ENCODE results near the gene PARP9.
"Not testable (repeated sequence)": the region's sequence is repeated elsewhere in the genome, so short reads cannot be mapped to it uniquely, and the experiment has no call there.

Gene PARP9

DNA sequence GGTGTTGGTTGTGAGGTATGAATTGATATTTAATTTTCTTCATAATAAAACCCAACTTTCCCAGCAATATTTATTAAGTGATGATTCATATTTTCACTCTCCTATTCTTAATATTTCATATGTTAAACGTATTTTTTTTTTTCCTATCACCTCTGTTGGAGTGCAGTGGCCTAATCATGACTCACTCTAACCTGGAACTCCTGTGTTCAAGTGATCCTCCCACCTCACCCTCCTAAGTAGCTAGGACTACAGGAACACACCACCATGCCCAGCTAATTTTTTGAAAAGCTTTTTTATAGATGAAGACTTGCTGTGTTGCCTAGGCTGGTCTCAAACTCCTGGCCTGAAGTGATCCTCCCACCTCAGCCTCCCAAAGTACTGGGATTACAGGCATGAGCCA, 22.0 kb upstream of the PARP9 start:
- H3K9me3 ChIP-seq (ENCODE audit: control insufficient read depth, insufficient read depth, low read length) = peaks cover 19% of the 10 kb centered on the region
- H3K36me3 ChIP-seq (ENCODE audit: insufficient read depth, low read length) = no peaks in the 10 kb centered on the region
- no peaks in the 10 kb centered on the region for H3K4me1 ChIP-seq (ENCODE audit: insufficient read depth, low read length)
- no peak overlapping the region for H3K9ac ChIP-seq (ENCODE audit: low read depth, low read length)

- no peak overlapping the region for H3K9ac ChIP-seq (ENCODE audit: low read depth, low read length)
- H3K36me3 ChIP-seq (ENCODE audit: insufficient read depth, low read length) = no peaks in the 10 kb centered on the region
- H3K4me1 ChIP-seq (ENCODE audit: insufficient read depth, low read length) = no peaks in the 10 kb centered on the region
- peaks cover 19% of the 10 kb centered on the region for H3K9me3 ChIP-seq (ENCODE audit: control insufficient read depth, insufficient read depth, low read length)
These were observed 18.3 kb upstream of the PARP9 start for GRCh38 chr3:122582390-122582789.

DNA sequence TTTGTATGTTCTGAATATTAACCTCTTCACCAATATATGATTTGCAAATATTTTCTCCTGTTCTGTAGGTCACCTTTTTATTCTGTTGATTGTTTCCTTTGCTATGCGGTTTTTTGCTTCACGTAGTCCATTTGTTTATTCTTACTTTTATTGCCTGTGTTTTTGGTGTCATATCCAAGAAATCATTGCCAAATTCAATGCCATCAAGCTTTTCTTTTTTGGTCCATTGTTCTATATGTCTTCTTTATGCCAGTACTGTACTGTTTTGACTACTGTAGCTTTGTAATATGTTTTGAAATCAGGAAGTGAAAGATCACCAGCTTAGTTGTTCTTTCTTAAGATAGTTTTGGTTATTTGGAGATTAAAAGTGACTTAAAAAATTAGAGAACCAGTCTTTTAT, 17.5 kb upstream of the PARP9 start:
- peaks cover 16% of the 10 kb centered on the region for H3K9me3 ChIP-seq (ENCODE audit: control insufficient read depth, insufficient read depth, low read length)
- H3K4me1 ChIP-seq (ENCODE audit: insufficient read depth, low read length) = no peaks in the 10 kb centered on the region
- no peak overlapping the region for H3K9ac ChIP-seq (ENCODE audit: low read depth, low read length)
- H3K36me3 ChIP-seq (ENCODE audit: insufficient read depth, low read length) = no peaks in the 10 kb centered on the region

- H3K9me3 ChIP-seq (ENCODE audit: control insufficient read depth, insufficient read depth, low read length) = peaks cover 16% of the 10 kb centered on the region
- no peaks in the 10 kb centered on the region; the same call in 1 of the 2 replicates for H3K4me1 ChIP-seq (ENCODE audit: insufficient read depth, low read length)
- H3K36me3 ChIP-seq (ENCODE audit: insufficient read depth, low read length) = no peaks in the 10 kb centered on the region
- H3K9ac ChIP-seq (ENCODE audit: low read depth, low read length) = no peak overlapping the region
These were observed 16.4 kb upstream of the PARP9 start for GRCh38 chr3:122580470-122580869.

GRCh38 chr3:122578069-122578740, 14.1 kb upstream of the PARP9 start:
- Histone ChIP-seq H3K9me3 (ENCODE audit: control insufficient read depth, insufficient read depth, low read length) (peaks cover 7% of the 10 kb centered on the region), H3K36me3 (ENCODE audit: insufficient read depth, low read length) (no peaks in the 10 kb centered on the region), H3K9ac (ENCODE audit: low read depth, low read length) (peak overlapping the region; percentile 44; the same call in 1 of the 2 replicates), H3K4me1 (ENCODE audit: insufficient read depth, low read length) (peaks cover 4% of the 10 kb centered on the region)

DNA sequence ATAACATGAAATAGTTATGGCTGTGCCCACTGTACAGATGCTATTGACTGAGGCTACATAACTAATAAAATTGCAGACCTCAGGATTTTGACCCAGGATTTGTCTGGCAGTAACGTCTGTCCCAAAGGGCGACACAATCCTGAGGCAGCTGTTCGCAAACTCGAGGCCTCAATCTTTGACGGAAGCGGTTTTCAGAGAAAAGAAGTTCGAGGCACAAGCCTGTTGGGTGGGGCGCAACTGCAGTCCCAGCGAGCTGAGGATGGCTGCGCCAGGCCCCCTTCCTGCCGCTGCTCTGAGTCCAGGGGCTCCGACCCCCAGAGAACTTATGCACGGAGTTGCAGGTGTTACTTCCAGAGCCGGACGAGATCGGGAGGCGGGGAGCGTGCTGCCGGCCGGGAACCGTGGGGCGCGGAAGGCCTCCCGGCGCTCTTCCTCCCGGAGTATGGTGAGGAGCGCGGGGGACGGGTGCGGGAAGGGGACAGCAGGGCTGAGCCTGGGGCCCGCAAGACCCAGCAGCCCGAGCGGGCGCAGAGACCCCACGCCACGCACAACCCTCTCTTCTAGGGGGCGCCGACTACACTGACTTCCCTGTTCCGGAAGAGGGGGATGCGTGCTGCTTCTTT, 13.4 kb upstream of the PARP9 start, which contains the start of gene PARP15:
PARP15 (plus strand) TSS at position 242 of the 623 bp plus-strand sequence; CDS start at position 260, 18 bp downstream.
- Histone ChIP-seq H3K9ac (ENCODE audit: low read depth, low read length) (peak within 1 kb of the TSS; percentile 44; the same call in 1 of the 2 replicates), H3K4me1 (ENCODE audit: insufficient read depth, low read length) (peaks cover 8% of the 10 kb centered on the region), H3K9me3 (ENCODE audit: control insufficient read depth, insufficient read depth, low read length) (peaks cover 7% of the 10 kb centered on the region), H3K36me3 (ENCODE audit: insufficient read depth, low read length) (no peaks in the 10 kb centered on the region)

- Histone ChIP-seq H3K9me3 (ENCODE audit: control insufficient read depth, insufficient read depth, low read length) (no peaks in the 10 kb centered on the region), H3K9ac (ENCODE audit: low read depth, low read length) (no peak overlapping the region), H3K36me3 (ENCODE audit: insufficient read depth, low read length) (no peaks in the 10 kb centered on the region), H3K4me1 (ENCODE audit: insufficient read depth, low read length) (peaks cover 8% of the 10 kb centered on the region)
These were observed 12.3 kb upstream of the PARP9 start for GRCh38 chr3:122576174-122576940.

DNA sequence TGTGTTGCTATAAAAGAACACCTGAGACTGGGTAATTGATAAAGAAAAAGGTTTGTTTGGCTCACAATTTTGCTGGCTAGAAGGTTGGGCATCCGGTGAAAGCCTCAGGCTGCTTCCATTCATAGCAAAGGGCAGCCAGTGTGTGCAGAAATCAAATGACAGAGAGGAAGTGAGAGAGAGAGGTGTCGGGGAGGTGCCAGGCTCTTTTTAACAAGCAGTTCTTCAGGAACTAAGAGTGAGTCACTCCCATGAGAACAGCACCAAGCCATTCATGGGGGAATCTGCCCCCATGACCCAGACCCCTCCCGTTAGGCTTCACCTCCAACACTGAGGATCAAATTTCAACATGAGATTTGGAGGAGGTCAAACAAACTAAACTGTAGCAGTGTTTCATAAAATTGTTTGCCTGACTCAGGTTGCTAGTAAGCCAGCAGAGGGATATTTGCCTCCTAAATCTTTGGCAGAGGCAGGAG, 8.9 kb upstream of the PARP9 start:
- Histone ChIP-seq H3K9ac (ENCODE audit: low read depth, low read length) (peak overlapping the region; percentile 29; the same call in 1 of the 2 replicates), H3K4me1 (ENCODE audit: insufficient read depth, low read length) (peaks cover 8% of the 10 kb centered on the region), H3K9me3 (ENCODE audit: control insufficient read depth, insufficient read depth, low read length) (no peaks in the 10 kb centered on the region), H3K36me3 (ENCODE audit: insufficient read depth, low read length) (no peaks in the 10 kb centered on the region)

DNA sequence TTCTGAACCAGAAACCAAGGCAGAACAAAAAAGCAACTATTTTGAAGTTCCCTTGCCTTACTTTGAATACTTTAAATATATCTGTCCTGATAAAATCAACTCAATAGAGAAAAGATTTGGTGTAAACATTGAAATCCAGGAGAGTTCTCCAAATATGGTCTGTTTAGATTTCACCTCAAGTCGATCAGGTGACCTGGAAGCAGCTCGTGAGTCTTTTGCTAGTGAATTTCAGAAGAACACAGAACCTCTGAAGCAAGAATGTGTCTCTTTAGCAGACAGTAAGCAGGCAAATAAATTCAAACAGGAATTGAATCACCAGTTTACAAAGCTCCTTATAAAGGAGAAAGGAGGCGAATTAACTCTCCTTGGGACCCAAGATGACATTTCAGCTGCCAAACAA, 4.7 kb upstream of the PARP9 start:
- Histone ChIP-seq H3K36me3 (ENCODE audit: insufficient read depth, low read length) (no peaks in the 10 kb centered on the region), H3K4me1 (ENCODE audit: insufficient read depth, low read length) (peaks cover 8% of the 10 kb centered on the region), H3K9ac (ENCODE audit: low read depth, low read length) (no peak overlapping the region), H3K9me3 (ENCODE audit: control insufficient read depth, insufficient read depth, low read length) (no peaks in the 10 kb centered on the region)

DNA sequence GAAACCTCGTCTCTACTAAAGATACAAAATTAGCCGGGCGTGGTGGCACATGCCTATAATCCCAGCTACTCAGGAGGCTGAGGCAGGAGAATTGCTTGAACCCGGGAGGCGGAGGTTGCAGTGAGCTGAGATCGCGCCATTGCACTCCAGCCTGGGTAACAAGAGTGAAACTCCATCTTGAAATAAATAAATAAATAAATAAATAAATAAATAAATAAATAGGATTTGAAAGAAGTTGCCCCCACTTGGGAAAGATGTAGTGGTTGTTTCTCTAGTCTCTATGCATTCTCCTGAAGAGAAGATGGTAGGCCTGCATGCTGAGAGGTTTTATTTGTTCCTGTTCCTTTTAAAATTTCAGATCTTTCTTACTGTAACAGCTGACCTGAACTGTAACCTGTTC, 4.0 kb upstream of the PARP9 start:
- not testable (repeated sequence) for H3K9me3 ChIP-seq (ENCODE audit: control insufficient read depth, insufficient read depth, low read length); H3K4me1 ChIP-seq (ENCODE audit: insufficient read depth, low read length); H3K36me3 ChIP-seq (ENCODE audit: insufficient read depth, low read length); H3K9ac ChIP-seq (ENCODE audit: low read depth, low read length)

GRCh38 chr3:122563717-122564025, 429 bp downstream of the PARP9 start:
- Histone ChIP-seq H3K4me1 (ENCODE audit: insufficient read depth, low read length) (peaks cover 4% of the 10 kb centered on the region), H3K36me3 (ENCODE audit: insufficient read depth, low read length) (no peaks in the 10 kb centered on the region), H3K9me3 (ENCODE audit: control insufficient read depth, insufficient read depth, low read length) (no peaks in the 10 kb centered on the region), H3K9ac (ENCODE audit: low read depth, low read length) (peak overlapping the region; percentile 77)

DNA sequence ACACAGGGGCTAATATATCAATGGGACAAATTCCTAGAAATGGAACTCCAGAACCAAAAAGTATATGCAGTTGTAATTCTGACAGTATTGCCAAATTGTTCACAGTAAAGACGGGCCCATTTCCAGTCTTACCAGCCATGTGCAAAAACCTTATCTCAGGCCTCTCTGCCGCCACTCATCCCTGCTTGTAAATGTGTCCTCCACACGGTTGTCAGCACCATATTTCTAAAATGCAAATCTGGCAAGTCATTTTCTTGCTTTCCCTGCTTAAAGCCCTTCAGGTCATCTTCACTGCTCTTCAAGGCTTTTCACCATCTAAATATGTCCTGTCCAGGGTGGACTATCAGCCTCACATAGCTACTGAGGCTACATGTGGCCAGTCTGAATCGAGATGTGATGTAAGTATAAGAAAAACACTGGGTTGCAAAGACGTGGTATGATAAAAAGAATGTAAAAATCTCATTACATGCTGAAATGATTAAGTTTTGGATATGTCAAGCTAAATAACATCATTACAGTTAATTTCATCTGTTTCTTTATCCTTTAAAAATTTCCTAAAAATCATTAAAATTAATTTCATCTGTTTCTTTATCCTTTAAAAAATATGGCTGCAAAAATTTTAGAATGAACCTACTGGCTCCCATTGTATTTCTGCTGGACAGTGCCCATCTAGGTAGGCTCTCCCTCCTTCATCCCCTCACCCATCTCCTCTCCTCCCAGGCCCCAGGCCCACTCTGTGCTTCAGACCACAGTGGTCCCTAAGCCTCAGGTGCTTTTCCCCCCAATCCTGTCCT, 980 bp downstream of the PARP9 start:
- Histone ChIP-seq H3K9me3 (ENCODE audit: control insufficient read depth, insufficient read depth, low read length) (no peaks in the 10 kb centered on the region), H3K4me1 (ENCODE audit: insufficient read depth, low read length) (peaks cover 4% of the 10 kb centered on the region), H3K36me3 (ENCODE audit: insufficient read depth, low read length) (no peaks in the 10 kb centered on the region; the same call in 1 of the 2 replicates), H3K9ac (ENCODE audit: low read depth, low read length) (no peak overlapping the region)

DNA sequence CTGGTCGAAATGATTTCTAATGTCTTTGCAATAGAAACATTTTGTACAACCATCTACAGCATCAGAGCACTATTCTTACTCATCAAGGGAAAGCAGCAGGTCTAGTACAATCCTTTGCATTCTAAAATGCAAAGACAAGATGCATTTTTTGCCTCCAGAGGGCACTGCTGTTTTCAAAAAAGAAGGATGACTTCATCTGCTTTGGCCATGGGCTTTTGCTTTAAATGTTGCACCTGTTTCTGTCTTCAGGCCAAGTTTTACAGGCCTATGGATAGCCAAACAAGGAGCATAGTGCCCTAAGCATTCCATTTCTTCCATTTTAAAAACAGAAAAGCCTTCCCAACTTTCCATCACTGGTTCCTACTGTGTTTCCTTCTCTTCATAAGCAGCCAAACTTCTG, 3.4 kb downstream of the PARP9 start:
- Histone ChIP-seq H3K9ac (ENCODE audit: low read depth, low read length) (no peak overlapping the region), H3K36me3 (ENCODE audit: insufficient read depth, low read length) (no peaks in the 10 kb centered on the region; the same call in 1 of the 2 replicates), H3K9me3 (ENCODE audit: control insufficient read depth, insufficient read depth, low read length) (no peaks in the 10 kb centered on the region), H3K4me1 (ENCODE audit: insufficient read depth, low read length) (peaks cover 5% of the 10 kb centered on the region)

DNA sequence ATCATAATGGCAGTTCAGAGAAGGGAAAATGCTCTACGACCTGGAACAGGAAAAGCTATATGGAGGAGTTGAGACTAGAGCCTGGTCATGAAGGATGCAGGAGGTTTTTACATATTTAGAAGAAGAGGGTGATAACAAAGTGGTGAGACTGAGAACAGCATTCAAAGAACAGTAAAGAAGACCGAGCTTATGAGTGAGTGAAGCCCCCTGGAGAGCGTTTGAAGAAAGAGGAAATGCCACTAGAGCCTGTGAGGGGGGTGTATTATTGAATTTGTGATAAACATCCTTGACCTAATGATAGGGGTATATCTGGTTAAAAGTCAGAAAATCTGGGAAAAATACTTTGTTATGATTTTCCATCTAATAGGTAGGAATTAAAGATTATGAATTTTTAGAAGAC, 4.2 kb downstream of the PARP9 start:
- Histone ChIP-seq H3K4me1 (ENCODE audit: insufficient read depth, low read length) (peaks cover 12% of the 10 kb centered on the region), H3K9ac (ENCODE audit: low read depth, low read length) (no peak overlapping the region), H3K9me3 (ENCODE audit: control insufficient read depth, insufficient read depth, low read length) (no peaks in the 10 kb centered on the region), H3K36me3 (ENCODE audit: insufficient read depth, low read length) (no peaks in the 10 kb centered on the region; the same call in 1 of the 2 replicates)
